NCI-H2107 (cell line): ENCODE results near the gene MFAP1.

Source experiments
- DNase-seq: peaks from one replicate; lab custom pipeline; 2025; lab: John Stamatoyannopoulos, UW

The MFAP1 gene

GRCh38 chr15:43776101-43776717, 48.3 kb downstream of the MFAP1 start:
- DNase-seq: peak; percentile 50

GRCh38 chr15:43775411-43775965, 49.0 kb downstream of the MFAP1 start:
- peak; percentile 16 for DNase-seq

GRCh38 chr15:43774062-43774461, 50.4 kb downstream of the MFAP1 start:
- no peak for DNase-seq

- DNase-seq: no peak
Measured at GRCh38 chr15:43772624-43773023, 51.9 kb downstream of the MFAP1 start.

- no peak for DNase-seq
Measured at GRCh38 chr15:43771816-43772215, 52.7 kb downstream of the MFAP1 start.

GRCh38 chr15:43769584-43770228, 54.8 kb downstream of the MFAP1 start:
- no peak for DNase-seq

GRCh38 chr15:43763819-43764446, 60.6 kb downstream of the MFAP1 start:
- no peak for DNase-seq

- no peak for DNase-seq
Measured at GRCh38 chr15:43762824-43763223, 61.7 kb downstream of the MFAP1 start.
